HepG2 (cell line): ENCODE data around the gene ARL6. TPM values are rescaled to one million over a fixed set of nuclear protein-coding genes. Genes with fewer than 3 reads are reported as not detected.

ENCODE experiments used
- ATM ChIP-seq: fragments of 450-650 bp; IDR thresholded peaks from 2 replicates; pipeline ENCODE4 v1.7.1; 2017; ENCODE audit warnings: mild to moderate bottlenecking, borderline replicate concordance
- FOXM1 ChIP-seq: sonication (generic); formaldehyde crosslinking; IDR thresholded peaks from 2 replicates; pipeline ENCODE4 v1.5.0; 2020; ENCODE audit warnings: missing genetic modification reagents
- MXI1 ChIP-seq: IDR thresholded peaks from 3 replicates; pipeline ENCODE4 v1.6.1; 2012; ENCODE audit warnings: low read depth, low read length, inconsistent platforms, borderline replicate concordance
- NFKBIZ ChIP-seq: IDR thresholded peaks from 2 replicates; pipeline ENCODE4 v1.6.1; 2018; ENCODE audit warnings: missing genetic modification reagents, missing compliant biosample characterization
- REPIN1 ChIP-seq: sonication (generic); formaldehyde crosslinking; IDR thresholded peaks from 2 replicates; pipeline ENCODE4 v1.8.0; 2022; ENCODE audit warnings: missing genetic modification reagents, low read depth, mild to moderate bottlenecking, borderline replicate concordance
- SAFB2 ChIP-seq: sonication (generic); formaldehyde crosslinking; IDR thresholded peaks from 2 replicates; pipeline ENCODE4 v1.5.1; 2020; ENCODE audit warnings: missing genetic modification reagents, low read depth, mild to moderate bottlenecking, borderline replicate concordance
- ZMAT5 ChIP-seq: sonication (generic); formaldehyde crosslinking; IDR thresholded peaks from 2 replicates; pipeline ENCODE4 v1.5.0; 2020; ENCODE audit warnings: mild to moderate bottlenecking, low read depth, missing genetic modification reagents, borderline replicate concordance
- ZNF30 ChIP-seq: sonication (generic); formaldehyde crosslinking; IDR thresholded peaks from 2 replicates; pipeline ENCODE4 v1.5.0; 2020; ENCODE audit warnings: mild to moderate bottlenecking, missing genetic modification reagents
- ZNF441 ChIP-seq: sonication (generic); formaldehyde crosslinking; IDR thresholded peaks from 2 replicates; pipeline ENCODE4 v1.7.0; 2021; ENCODE audit warnings: missing genetic modification reagents, borderline replicate concordance
- ZNF543 ChIP-seq: sonication (generic); formaldehyde crosslinking; IDR thresholded peaks from 2 replicates; pipeline ENCODE4 v1.4.0; 2020; ENCODE audit warnings: mild to moderate bottlenecking, missing genetic modification reagents
- ZNF605 ChIP-seq: sonication (generic); formaldehyde crosslinking; IDR thresholded peaks from 2 replicates; pipeline ENCODE4 v1.8.0; 2022; ENCODE audit warnings: mild to moderate bottlenecking, missing genetic modification reagents
- polyA plus RNA-seq, 8 experiments: library from polyadenylated mRNA; depleted of rRNA in 3 of 8; stranded (reverse) in 7 of 8; unstranded in 1 of 8; fragments of >200 nt; fragmentation: Illumina TruSeq in 4 of 8; extraction: Trizol in 4 of 8; gene quantifications; 2 replicates each; pipeline versions ENCODE4 v1.2.1 to v1.2.3, GENCODE V29; 2011 to 2016; ENCODE audit warnings: low read depth in 4 of 8, missing spikeins in 1 of 8, mixed read lengths in 1 of 8; ENCODE audit not compliant: insufficient read depth in 1 of 8
- total RNA-seq, 5 experiments: library from RNA; depleted of rRNA; stranded (reverse); fragments of >200 nt; fragmentation: Illumina TruSeq; extraction: Trizol; gene quantifications; 2 replicates each; pipeline ENCODE4 v1.2.3, GENCODE V29; 2016; ENCODE audit warnings: low read depth in 1 of 5
- TF ChIP-seq, protein P1 (sequence below): sonication (generic); formaldehyde crosslinking; IDR thresholded peaks from one replicate; pipeline ENCODE4 v1.5.1; 2020; ENCODE audit warnings: mild to moderate bottlenecking, missing genetic modification reagents; ENCODE audit errors: not compliant biosample characterization
- TF ChIP-seq, protein P2 (sequence below): sonication (generic); formaldehyde crosslinking; IDR thresholded peaks from 2 replicates; pipeline ENCODE4 v1.5.1; 2020; ENCODE audit warnings: missing genetic modification reagents, mild to moderate bottlenecking, borderline replicate concordance
- TF ChIP-seq, protein P3 (sequence below): sonication (generic); formaldehyde crosslinking; IDR thresholded peaks from 2 replicates; pipeline ENCODE4 v1.5.1; 2020; ENCODE audit warnings: mild to moderate bottlenecking, missing genetic modification reagents, moderate library complexity

Gene ARL6
- total and polyA plus RNA-seq, 2 of the 13 experiments (the other 11 are each of a cell fraction or from before 2014, with no cell fraction given) = 1.3 to 3.7 TPM

GRCh38 chr3:97764407-97765238 is at the start of gene ARL6 (continued):
- TF ChIP-seq, protein P1, sequence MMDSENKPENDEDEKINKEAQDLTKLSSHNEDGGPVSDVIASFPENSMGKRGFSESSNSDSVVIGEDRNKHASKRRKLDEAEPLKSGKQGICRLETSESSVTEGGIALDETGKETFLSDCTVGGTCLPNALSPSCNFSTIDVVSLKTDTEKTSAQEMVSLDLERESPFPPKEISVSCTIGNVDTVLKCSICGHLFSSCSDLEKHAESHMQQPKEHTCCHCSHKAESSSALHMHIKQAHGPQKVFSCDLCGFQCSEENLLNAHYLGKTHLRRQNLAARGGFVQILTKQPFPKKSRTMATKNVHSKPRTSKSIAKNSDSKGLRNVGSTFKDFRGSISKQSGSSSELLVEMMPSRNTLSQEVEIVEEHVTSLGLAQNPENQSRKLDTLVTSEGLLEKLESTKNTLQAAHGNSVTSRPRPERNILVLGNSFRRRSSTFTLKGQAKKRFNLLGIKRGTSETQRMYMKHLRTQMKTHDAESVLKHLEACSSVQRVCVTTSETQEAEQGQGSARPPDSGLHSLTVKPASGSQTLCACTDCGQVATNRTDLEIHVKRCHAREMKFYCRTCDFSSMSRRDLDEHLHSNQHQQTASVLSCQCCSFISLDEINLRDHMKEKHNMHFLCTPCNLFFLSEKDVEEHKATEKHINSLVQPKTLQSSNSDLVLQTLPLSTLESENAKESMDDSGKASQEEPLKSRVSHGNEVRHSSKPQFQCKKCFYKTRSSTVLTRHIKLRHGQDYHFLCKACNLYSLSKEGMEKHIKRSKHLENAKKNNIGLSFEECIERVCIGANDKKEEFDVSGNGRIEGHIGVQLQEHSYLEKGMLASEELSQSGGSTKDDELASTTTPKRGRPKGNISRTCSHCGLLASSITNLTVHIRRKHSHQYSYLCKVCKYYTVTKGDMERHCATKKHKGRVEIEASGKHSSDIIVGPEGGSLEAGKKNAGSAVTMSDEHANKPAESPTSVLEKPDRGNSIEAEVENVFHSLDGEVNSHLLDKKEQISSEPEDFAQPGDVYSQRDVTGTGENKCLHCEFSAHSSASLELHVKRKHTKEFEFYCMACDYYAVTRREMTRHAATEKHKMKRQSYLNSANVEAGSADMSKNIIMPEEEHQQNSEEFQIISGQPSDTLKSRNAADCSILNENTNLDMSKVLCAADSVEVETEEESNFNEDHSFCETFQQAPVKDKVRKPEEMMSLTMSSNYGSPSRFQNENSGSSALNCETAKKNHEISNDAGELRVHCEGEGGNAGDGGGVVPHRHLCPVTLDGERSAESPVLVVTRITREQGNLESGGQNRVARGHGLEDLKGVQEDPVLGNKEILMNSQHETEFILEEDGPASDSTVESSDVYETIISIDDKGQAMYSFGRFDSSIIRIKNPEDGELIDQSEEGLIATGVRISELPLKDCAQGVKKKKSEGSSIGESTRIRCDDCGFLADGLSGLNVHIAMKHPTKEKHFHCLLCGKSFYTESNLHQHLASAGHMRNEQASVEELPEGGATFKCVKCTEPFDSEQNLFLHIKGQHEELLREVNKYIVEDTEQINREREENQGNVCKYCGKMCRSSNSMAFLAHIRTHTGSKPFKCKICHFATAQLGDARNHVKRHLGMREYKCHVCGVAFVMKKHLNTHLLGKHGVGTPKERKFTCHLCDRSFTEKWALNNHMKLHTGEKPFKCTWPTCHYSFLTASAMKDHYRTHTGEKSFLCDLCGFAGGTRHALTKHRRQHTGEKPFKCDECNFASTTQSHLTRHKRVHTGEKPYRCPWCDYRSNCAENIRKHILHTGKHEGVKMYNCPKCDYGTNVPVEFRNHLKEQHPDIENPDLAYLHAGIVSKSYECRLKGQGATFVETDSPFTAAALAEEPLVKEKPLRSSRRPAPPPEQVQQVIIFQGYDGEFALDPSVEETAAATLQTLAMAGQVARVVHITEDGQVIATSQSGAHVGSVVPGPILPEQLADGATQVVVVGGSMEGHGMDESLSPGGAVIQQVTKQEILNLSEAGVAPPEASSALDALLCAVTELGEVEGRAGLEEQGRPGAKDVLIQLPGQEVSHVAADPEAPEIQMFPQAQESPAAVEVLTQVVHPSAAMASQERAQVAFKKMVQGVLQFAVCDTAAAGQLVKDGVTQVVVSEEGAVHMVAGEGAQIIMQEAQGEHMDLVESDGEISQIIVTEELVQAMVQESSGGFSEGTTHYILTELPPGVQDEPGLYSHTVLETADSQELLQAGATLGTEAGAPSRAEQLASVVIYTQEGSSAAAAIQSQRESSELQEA (CRISPR knock-in tag) = peak; percentile 56
- TF ChIP-seq ATM (no peak), NFKBIZ (CRISPR knock-in tag) (0 out of 2 replicates have a peak, but pooled peaks have one; percentile 49), REPIN1 (CRISPR knock-in tag) (peak; percentile 21; the same call in 1 of the 2 replicates), ZNF543 (CRISPR knock-in tag) (0 out of 2 replicates have a peak, but pooled peaks have one; percentile 4), SAFB2 (CRISPR knock-in tag) (no peak; the same call in 1 of the 2 replicates), ZNF441 (CRISPR knock-in tag) (no peak), ZMAT5 (no peak), ZNF605 (peak; percentile 54; the same call in 1 of the 2 replicates), ZNF30 (CRISPR knock-in tag) (no peak), MXI1 (peak; percentile 75; the same call in 2 of the 3 replicates), FOXM1 (no peak)
- TF ChIP-seq, protein P2, sequence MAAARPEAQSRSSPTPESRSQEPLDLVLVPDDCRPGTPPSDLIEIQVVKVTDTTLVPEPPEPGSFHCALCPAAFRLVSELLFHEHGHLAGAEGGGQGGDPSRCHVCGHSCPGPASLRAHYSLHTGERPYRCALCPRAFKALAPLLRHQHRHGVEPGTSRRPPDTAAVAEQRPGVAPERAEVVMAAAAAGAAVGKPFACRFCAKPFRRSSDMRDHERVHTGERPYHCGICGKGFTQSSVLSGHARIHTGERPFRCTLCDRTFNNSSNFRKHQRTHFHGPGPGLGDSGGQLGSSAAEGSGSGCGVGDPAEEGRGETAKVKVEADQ (CRISPR knock-in tag) = peak; percentile 56; the same call in 1 of the 2 replicates
- TF ChIP-seq, protein P3, sequence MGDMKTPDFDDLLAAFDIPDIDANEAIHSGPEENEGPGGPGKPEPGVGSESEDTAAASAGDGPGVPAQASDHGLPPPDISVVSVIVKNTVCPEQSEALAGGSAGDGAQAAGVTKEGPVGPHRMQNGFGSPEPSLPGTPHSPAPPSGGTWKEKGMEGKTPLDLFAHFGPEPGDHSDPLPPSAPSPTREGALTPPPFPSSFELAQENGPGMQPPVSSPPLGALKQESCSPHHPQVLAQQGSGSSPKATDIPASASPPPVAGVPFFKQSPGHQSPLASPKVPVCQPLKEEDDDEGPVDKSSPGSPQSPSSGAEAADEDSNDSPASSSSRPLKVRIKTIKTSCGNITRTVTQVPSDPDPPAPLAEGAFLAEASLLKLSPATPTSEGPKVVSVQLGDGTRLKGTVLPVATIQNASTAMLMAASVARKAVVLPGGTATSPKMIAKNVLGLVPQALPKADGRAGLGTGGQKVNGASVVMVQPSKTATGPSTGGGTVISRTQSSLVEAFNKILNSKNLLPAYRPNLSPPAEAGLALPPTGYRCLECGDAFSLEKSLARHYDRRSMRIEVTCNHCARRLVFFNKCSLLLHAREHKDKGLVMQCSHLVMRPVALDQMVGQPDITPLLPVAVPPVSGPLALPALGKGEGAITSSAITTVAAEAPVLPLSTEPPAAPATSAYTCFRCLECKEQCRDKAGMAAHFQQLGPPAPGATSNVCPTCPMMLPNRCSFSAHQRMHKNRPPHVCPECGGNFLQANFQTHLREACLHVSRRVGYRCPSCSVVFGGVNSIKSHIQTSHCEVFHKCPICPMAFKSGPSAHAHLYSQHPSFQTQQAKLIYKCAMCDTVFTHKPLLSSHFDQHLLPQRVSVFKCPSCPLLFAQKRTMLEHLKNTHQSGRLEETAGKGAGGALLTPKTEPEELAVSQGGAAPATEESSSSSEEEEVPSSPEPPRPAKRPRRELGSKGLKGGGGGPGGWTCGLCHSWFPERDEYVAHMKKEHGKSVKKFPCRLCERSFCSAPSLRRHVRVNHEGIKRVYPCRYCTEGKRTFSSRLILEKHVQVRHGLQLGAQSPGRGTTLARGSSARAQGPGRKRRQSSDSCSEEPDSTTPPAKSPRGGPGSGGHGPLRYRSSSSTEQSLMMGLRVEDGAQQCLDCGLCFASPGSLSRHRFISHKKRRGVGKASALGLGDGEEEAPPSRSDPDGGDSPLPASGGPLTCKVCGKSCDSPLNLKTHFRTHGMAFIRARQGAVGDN (CRISPR knock-in tag) = peak; percentile 93
